ENCODE results near the gene HNRNPK. TPM values are rescaled to one million over a fixed set of nuclear protein-coding genes. Genes with fewer than 3 reads are reported as not detected.

The HNRNPK gene
- total and polyA plus RNA-seq, 2 of the 13 experiments (the other 11 are each of a cell fraction or from before 2014, with no cell fraction given): 321 to 712 TPM

- H3K79me2 ChIP-seq (ENCODE audit: insufficient read depth, low read length): no peaks in the 10 kb centered on the region
- ATAC-seq (peak; percentile 83), DNase-seq (ENCODE audit: low spot score) (peak; percentile 68), FAIRE-seq (peak; percentile 88)
- H3K9ac ChIP-seq (ENCODE audit: insufficient read depth, low read depth, low read length): no peak overlapping the region
- 66% methylated on average over 1 of the region's 1 CpG for WGBS (ENCODE audit: low lambda C conversion rate)
- peaks cover 18% of the 10 kb centered on the region for H3K4me1 ChIP-seq (ENCODE audit: insufficient read depth, low read length)
- in situ Hi-C loops (cut with HindIII; ENCODE audit: extremely low pct_ligation_motif_present, low pct_unique_long_range_greater_than_20kb) (loop anchor here (5.0 kb wide), 2 partner anchors 234 to 324 kb away; no protein-coding TSS in a partner anchor), intact Hi-C loops (cut with micrococcal nuclease; ENCODE audit: unreplicated experiment) (loop anchor here (1.0 kb wide), 4 partner anchors 235 to 377 kb away; no protein-coding TSS in a partner anchor)
- ChIA-PET CTCF (ENCODE audit: low intra/inter-chr PET ratio, low total read pairs) (interaction anchor here (1.9 to 3.8 kb wide), 3 partner anchors 235 to 377 kb away, joined by 10 to 24 read pairs (median 19); no protein-coding TSS in a partner anchor), POLR2A (no interaction called here)
- no peaks in the 10 kb centered on the region for H4K20me1 ChIP-seq (ENCODE audit: insufficient read depth, low read length)
- H3K9me3 ChIP-seq (ENCODE audit: low read length): no peaks in the 10 kb centered on the region
- H2AFZ ChIP-seq (ENCODE audit: low read length): no peak overlapping the region
- peaks cover 16 to 47% of the 10 kb centered on the region in 2 experiments for H3K36me3 ChIP-seq (replicated peaks in 1 of 2; ENCODE audit: control insufficient read depth in 1 of 2, insufficient read depth in 2 of 2, low read length in 2 of 2)
- no peak overlapping the region for H3K27ac ChIP-seq (ENCODE audit: extremely low read length, insufficient read depth, low read length)
- no peak overlapping the region for H3K4me3 ChIP-seq (replicated peaks in 1 of 3; ENCODE audit: insufficient read depth in 1 of 3, low read depth in 2 of 3, low read length in 3 of 3)
- BruUV-seq (replicated peaks): no TSS peak
- no peak overlapping the region for H3K4me2 ChIP-seq (ENCODE audit: low read depth, low read length)
- no peaks in the 10 kb centered on the region for H3K27me3 ChIP-seq (ENCODE audit: control insufficient read depth in 1 of 2, insufficient read depth in 2 of 2, low read length in 2 of 2)
- TF ChIP-seq PCBP2 (optimal IDR thresholded peaks at IDR 0.05; ENCODE audit: low read depth, low read length, poor library complexity, severe bottlenecking) (no peak), PRMT3 (CRISPR knock-in tag; IDR thresholded peaks at IDR 0.05; ENCODE audit: borderline replicate concordance, low read depth) (no peak), SMC3 (IDR thresholded peaks at IDR 0.05; ENCODE audit: low read length) (peak; percentile 85), ERF (CRISPR knock-in tag; IDR thresholded peaks at IDR 0.05) (0 out of 2 replicates have a peak, but pooled peaks have one; percentile 18), ZNF646 (CRISPR knock-in tag; IDR thresholded peaks at IDR 0.05) (peak; percentile 79), RXRA (CRISPR knock-in tag; IDR thresholded peaks at IDR 0.05) (no peak), CREB3 (CRISPR knock-in tag; IDR thresholded peaks at IDR 0.05) (no peak), NFYC (CRISPR knock-in tag; IDR thresholded peaks at IDR 0.05) (no peak), HNRNPH1 (optimal IDR thresholded peaks at IDR 0.05; ENCODE audit: low read depth, low read length) (no peak), ZEB1 (IDR thresholded peaks at IDR 0.05; ENCODE audit: insufficient replicate concordance, low read depth) (no peak), CEBPB (IDR thresholded peaks at IDR 0.05; ENCODE audit: borderline replicate concordance, low read depth, low read length) (peak; percentile 47; the same call in 1 of the 2 replicates), HOXD1 (CRISPR knock-in tag; IDR thresholded peaks at IDR 0.05) (no peak), MYNN (CRISPR knock-in tag; IDR thresholded peaks at IDR 0.05; ENCODE audit: low read depth) (no peak), CTCF (CRISPR knock-in tag; IDR thresholded peaks at IDR 0.05) (peak; percentile 78), ZSCAN22 (CRISPR knock-in tag; IDR thresholded peaks at IDR 0.05) (no peak)
Observed at GRCh38 chr9:83937861-83938455, 42.1 kb downstream of the HNRNPK start.

All from HepG2 (cell line).